PC-9 (cell line): ENCODE data around the gene PHACTR1.

Experiments
- EZH2 ChIP-seq: fragments of 200-600 bp; sonication (generic); IDR thresholded peaks from 2 replicates; pipeline ENCODE4 v1.8.0; 2017; ENCODE audit warnings: antibody characterized with exemption, low read depth
- TF ChIP-seq, protein P1 (sequence below): fragments of 200-600 bp; sonication (generic); conservative IDR thresholded peaks from 2 replicates; pipeline ENCODE4 v1.6.1; 2017; ENCODE audit warnings: mixed run types, antibody characterized with exemption, mild to moderate bottlenecking, moderate library complexity

DNA sequence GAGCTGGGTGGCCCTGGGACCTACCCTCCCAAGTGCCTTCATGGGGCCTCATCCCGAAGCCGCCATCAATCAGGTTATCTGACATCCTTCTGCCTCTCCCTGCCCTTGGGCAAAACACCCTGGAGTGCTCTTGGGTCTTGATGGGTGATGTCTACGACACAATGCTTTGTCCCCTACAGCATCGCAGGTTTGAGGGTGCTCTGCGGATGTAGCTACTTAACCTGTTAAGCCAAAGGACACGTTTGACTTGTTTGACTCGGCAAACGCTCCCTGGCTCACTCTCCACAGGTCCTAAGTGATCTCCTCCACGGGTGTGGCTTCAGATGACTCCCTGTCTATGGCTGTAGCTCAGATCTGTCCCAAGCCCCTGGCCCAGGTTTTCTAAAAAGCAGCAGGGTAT lies 576.2 kb downstream of the PHACTR1 start:
- TF ChIP-seq, protein P1, sequence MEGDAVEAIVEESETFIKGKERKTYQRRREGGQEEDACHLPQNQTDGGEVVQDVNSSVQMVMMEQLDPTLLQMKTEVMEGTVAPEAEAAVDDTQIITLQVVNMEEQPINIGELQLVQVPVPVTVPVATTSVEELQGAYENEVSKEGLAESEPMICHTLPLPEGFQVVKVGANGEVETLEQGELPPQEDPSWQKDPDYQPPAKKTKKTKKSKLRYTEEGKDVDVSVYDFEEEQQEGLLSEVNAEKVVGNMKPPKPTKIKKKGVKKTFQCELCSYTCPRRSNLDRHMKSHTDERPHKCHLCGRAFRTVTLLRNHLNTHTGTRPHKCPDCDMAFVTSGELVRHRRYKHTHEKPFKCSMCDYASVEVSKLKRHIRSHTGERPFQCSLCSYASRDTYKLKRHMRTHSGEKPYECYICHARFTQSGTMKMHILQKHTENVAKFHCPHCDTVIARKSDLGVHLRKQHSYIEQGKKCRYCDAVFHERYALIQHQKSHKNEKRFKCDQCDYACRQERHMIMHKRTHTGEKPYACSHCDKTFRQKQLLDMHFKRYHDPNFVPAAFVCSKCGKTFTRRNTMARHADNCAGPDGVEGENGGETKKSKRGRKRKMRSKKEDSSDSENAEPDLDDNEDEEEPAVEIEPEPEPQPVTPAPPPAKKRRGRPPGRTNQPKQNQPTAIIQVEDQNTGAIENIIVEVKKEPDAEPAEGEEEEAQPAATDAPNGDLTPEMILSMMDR: no peak
- no peak for TF ChIP-seq EZH2
